Upper lobe of left lung (tissue), 6 donors: ENCODE results near the gene ELL3. TPM values are rescaled to one million over a fixed set of nuclear protein-coding genes. Genes with fewer than 3 reads are reported as not detected.

Experiments used
- ATAC-seq, 2 donors: fragments of 200-7000 bp; cut with Tn5 transposase; one replicate each; pipeline ENCODE4 v1.9.1; 2022; ENCODE audit warnings: mild to moderate bottlenecking in 2 of 2, moderate library complexity in 2 of 2; ENCODE audit not compliant: low FRiP score in 2 of 2
- DNase-seq, 2 donors: peaks; one replicate each; pipeline ENCODE4 v3.0.0-alpha.2; 2019 to 2020
- H3K27ac ChIP-seq, 4 donors: fragments of 200-600 bp; sonication (generic); one replicate each; pipeline ENCODE4 v1.5.1; 2016 to 2019
- H3K27me3 ChIP-seq, 4 donors: fragments of 200-600 bp; sonication (generic); one replicate each; pipeline ENCODE4 v1.5.1; 2017 to 2019
- H3K36me3 ChIP-seq, 4 donors: fragments of 200-600 bp; sonication (generic); one replicate each; pipeline ENCODE4 v1.5.1; 2016 to 2019
- H3K4me1 ChIP-seq, 4 donors: fragments of 200-600 bp; sonication (generic); one replicate each; pipeline ENCODE4 v1.5.1; 2018 to 2019
- H3K4me3 ChIP-seq, 4 donors: fragments of 200-600 bp; sonication (generic); one replicate each; pipeline ENCODE4 v1.5.1; 2017 to 2019; ENCODE audit warnings: mild to moderate bottlenecking in 2 of 4, moderate library complexity in 1 of 4
- H3K9me3 ChIP-seq, 4 donors: fragments of 200-600 bp; sonication (generic); one replicate each; pipeline ENCODE4 v1.5.1; 2018 to 2019
- CTCF ChIP-seq, 6 experiments: fragments of 450-650 bp in 4 of 6; fragments of 200-600 bp in 2 of 6; sonication (generic) in 2 of 6; IDR thresholded peaks; one replicate each; pipeline ENCODE4 v1.5.1; 2016 to 2019; ENCODE audit warnings: antibody characterized with exemption in 6 of 6
- EP300 ChIP-seq, 4 donors: sonication (generic); formaldehyde crosslinking; IDR thresholded peaks; one replicate each; pipeline ENCODE4 v1.5.1; 2017; ENCODE audit warnings: antibody characterized with exemption in 4 of 4, control low read depth in 2 of 4
- POLR2A ChIP-seq, 4 donors: fragments of 450-650 bp; IDR thresholded peaks; one replicate each; pipeline ENCODE4 v1.5.1; 2016 to 2017; ENCODE audit warnings: antibody characterized with exemption in 4 of 4, mild to moderate bottlenecking in 2 of 4
- POLR2AphosphoS5 ChIP-seq, 2 donors: sonication (generic); formaldehyde crosslinking; IDR thresholded peaks; one replicate each; pipeline ENCODE4 v1.5.1; 2017; ENCODE audit warnings: antibody characterized with exemption in 2 of 2
- WGBS, 2 donors: methylation state at CpG; one replicate each; pipeline ENCODE4 v1.1.5; 2017 to 2018; 5-methylcytosine and 5-hydroxymethylcytosine counted together
- total RNA-seq, 6 donors: library from RNA; depleted of rRNA in 4 of 6; stranded (reverse); fragments of >200 nt in 4 of 6; gene quantifications; one replicate each; pipeline versions ENCODE4 v1.1.0 to v1.2.1, GENCODE V29; 2016 to 2021
- donor health status: DM: no; HTN: no; CAD: no; lungs with moderate emphysema.
- donor health status: DM: no; HTN: yes; CAD: no; lungs with severe emphysema.

ELL3 gene
- total RNA-seq, 6 donors from 2014 or later = 1.7 to 8.4 (median 4.3) TPM

GRCh38 chr15:43771816-43772215, 5.0 kb downstream of the ELL3 start:
- DNase-seq (peak in 1 of 2 donors; percentile 39), ATAC-seq (peak; percentile 13 to 48)
- TF ChIP-seq EP300 (IDR thresholded peaks at IDR 0.05) (peak in 1 of 4 donors; percentile 37), POLR2AphosphoS5 (IDR thresholded peaks at IDR 0.05) (peak in 1 of 2 donors; percentile 74), CTCF (IDR thresholded peaks at IDR 0.05) (no peak)
- 59 to 62% methylated on average over 2 of the region's 2 CpGs for WGBS, 2 donors
- peaks cover 7 to 15% (median 8%) of the 10 kb centered on the region in 4 donors for H3K4me1 ChIP-seq
- no peak overlapping the region for H3K4me3 ChIP-seq
- H3K9me3 ChIP-seq = no peaks in the 10 kb centered on the region
- H3K36me3 ChIP-seq = peaks cover 24 to 74% (median 62%) of the 10 kb centered on the region in 4 donors
- H3K27ac ChIP-seq = peak overlapping the region in 3 of 4 donors; percentile 36 to 65 (median 48)
- no peaks in the 10 kb centered on the region for H3K27me3 ChIP-seq

- 66 to 70% methylated on average over 5 of the region's 5 CpGs for WGBS, 2 donors
- TF ChIP-seq CTCF (IDR thresholded peaks at IDR 0.05) = peak; percentile 45 to 71 (median 64)
- no peak for TF ChIP-seq POLR2AphosphoS5 (IDR thresholded peaks at IDR 0.05)
- peaks cover 0 to 3% (median 0%) of the 10 kb centered on the region in 4 donors for H3K4me1 ChIP-seq
- no peak overlapping the region for H3K27ac ChIP-seq
- no peaks in the 10 kb centered on the region for H3K9me3 ChIP-seq
- no peaks in the 10 kb centered on the region for H3K27me3 ChIP-seq
- DNase-seq (peak in 1 of 2 donors; percentile 49), ATAC-seq (peak; percentile 66 to 83)
- H3K36me3 ChIP-seq = peaks cover 41 to 96% (median 81%) of the 10 kb centered on the region in 4 donors
- no peak overlapping the region for H3K4me3 ChIP-seq
Observed at GRCh38 chr15:43769584-43770228, 7.1 kb downstream of the ELL3 start.

GRCh38 chr15:43763819-43764446, 12.8 kb downstream of the ELL3 start:
- Histone ChIP-seq H3K4me1 (no peaks in the 10 kb centered on the region), H3K36me3 (peaks cover 37 to 100% (median 88%) of the 10 kb centered on the region in 4 donors), H3K4me3 (no peak overlapping the region), H3K9me3 (no peaks in the 10 kb centered on the region), H3K27ac (no peak overlapping the region), H3K27me3 (no peaks in the 10 kb centered on the region)
- no peak for ATAC-seq
- WGBS, 2 donors = 77 to 84% methylated on average over 2 of the region's 2 CpGs
- no peak for DNase-seq
- TF ChIP-seq POLR2AphosphoS5 (IDR thresholded peaks at IDR 0.05) (no peak), EP300 (IDR thresholded peaks at IDR 0.05) (no peak), CTCF (IDR thresholded peaks at IDR 0.05) (no peak), POLR2A (IDR thresholded peaks at IDR 0.05) (no peak)

- Histone ChIP-seq H3K4me1 (no peaks in the 10 kb centered on the region), H3K27me3 (no peaks in the 10 kb centered on the region), H3K4me3 (no peak overlapping the region), H3K27ac (no peak overlapping the region), H3K9me3 (no peaks in the 10 kb centered on the region), H3K36me3 (peaks cover 34 to 100% (median 84%) of the 10 kb centered on the region in 4 donors)
- ATAC-seq (no peak), DNase-seq (no peak)
- 82 to 87% methylated on average over 6 of the region's 6 CpGs for WGBS, 2 donors
- no peak for TF ChIP-seq EP300 (IDR thresholded peaks at IDR 0.05)
Observed at GRCh38 chr15:43762824-43763223, 13.9 kb downstream of the ELL3 start.

GRCh38 chr15:43751885-43752284, 24.9 kb downstream of the ELL3 start:
- WGBS, 2 donors = 75 to 84% methylated on average over 6 of the region's 6 CpGs
- DNase-seq = no peak
- peaks cover 41 to 51% (median 45%) of the 10 kb centered on the region in 4 donors for H3K4me1 ChIP-seq
- no peaks in the 10 kb centered on the region for H3K27me3 ChIP-seq
- peaks cover 0 to 50% (median 26%) of the 10 kb centered on the region in 4 donors for H3K36me3 ChIP-seq
- no peaks in the 10 kb centered on the region for H3K9me3 ChIP-seq
- H3K27ac ChIP-seq = no peak overlapping the region
- no peak for ATAC-seq
- no peak overlapping the region for H3K4me3 ChIP-seq
- TF ChIP-seq EP300 (IDR thresholded peaks at IDR 0.05) (no peak), POLR2AphosphoS5 (IDR thresholded peaks at IDR 0.05) (no peak), POLR2A (IDR thresholded peaks at IDR 0.05) (no peak), CTCF (IDR thresholded peaks at IDR 0.05) (no peak)
